A673 (cell line): ENCODE data around the gene ALDH1A3. TPM values are rescaled to one million over a fixed set of nuclear protein-coding genes. Genes with fewer than 3 reads are reported as not detected.

Experiments
- BruUV-seq: library from RNA; stranded (reverse); fragments of 400-500 nt; replicated peaks from 2 replicates; lab custom pipeline; 2021; lab: Mats Ljungman, UMichigan
- CTCF ChIA-PET: fragments of 300-600 bp; sonication (Branson Sonifier 250); formaldehyde crosslinking; loops from one replicate; lab custom pipeline; 2022; ENCODE audit warnings: antibody characterized with exemption; lab: Charles Lee
- POLR2A ChIA-PET: fragments of 300-600 bp; sonication (Branson Sonifier 250); formaldehyde crosslinking; loops from one replicate; lab custom pipeline; 2022; ENCODE audit warnings: antibody characterized with exemption; ENCODE audit not compliant: low non-redundant PET; lab: Charles Lee
- DNase-seq: peaks from one replicate; pipeline ENCODE4 v3.0.0-alpha.2; 2015; ENCODE audit warnings: low spot score
- H3K27ac ChIP-seq: fragments of 200-600 bp; sonication (generic); 2 replicates; pipeline ENCODE4 v1.5.1; 2016; ENCODE audit warnings: mixed run types, low read depth, mild to moderate bottlenecking, mixed read lengths, antibody characterized with exemption, low read length; ENCODE audit not compliant: poor library complexity, severe bottlenecking
- H3K27me3 ChIP-seq: fragments of 200-600 bp; sonication (generic); replicated peaks from 2 replicates; pipeline ENCODE4 v1.6.1; 2017; ENCODE audit warnings: mixed run types, low read depth, mild to moderate bottlenecking, mixed read lengths, antibody characterized with exemption, low read length; ENCODE audit not compliant: insufficient read depth, poor library complexity
- H3K36me3 ChIP-seq: fragments of 200-600 bp; sonication (generic); 2 replicates; pipeline ENCODE4 v1.6.1; 2016; ENCODE audit warnings: mixed run types, mild to moderate bottlenecking, mixed read lengths, antibody characterized with exemption, low read length; ENCODE audit not compliant: insufficient read depth, poor library complexity, severe bottlenecking
- H3K4me1 ChIP-seq: fragments of 200-600 bp; sonication (generic); 2 replicates; pipeline ENCODE4 v1.6.1; 2017; ENCODE audit warnings: mixed run types, mild to moderate bottlenecking, mixed read lengths, antibody characterized with exemption, low read length; ENCODE audit not compliant: insufficient read depth, poor library complexity, severe bottlenecking
- H3K4me3 ChIP-seq: fragments of 200-600 bp; sonication (generic); 2 replicates; pipeline ENCODE4 v1.5.1; 2016; ENCODE audit warnings: low read depth, mixed run types, mild to moderate bottlenecking, mixed read lengths, low read length; ENCODE audit not compliant: poor library complexity, severe bottlenecking
- H3K9me3 ChIP-seq: fragments of 200-600 bp; sonication (generic); 2 replicates; pipeline ENCODE4 v1.6.1; 2016; ENCODE audit warnings: mixed run types, low read depth, mild to moderate bottlenecking, mixed read lengths, antibody characterized with exemption, low read length; ENCODE audit not compliant: poor library complexity, severe bottlenecking
- EZH2 ChIP-seq: fragments of 200-600 bp; sonication (generic); IDR thresholded peaks from 2 replicates; pipeline ENCODE4 v1.6.1; 2017; ENCODE audit warnings: borderline replicate concordance, low read depth, mild to moderate bottlenecking, mixed read lengths, antibody characterized with exemption, low read length; ENCODE audit not compliant: poor library complexity, severe bottlenecking
- intact Hi-C: fragments of 100-400 bp; cut with micrococcal nuclease; formaldehyde crosslinking; loops from one replicate; pipeline ENCODE4 v1.10.0; 2022; ENCODE audit not compliant: unreplicated experiment
- total RNA-seq: library from RNA; stranded (reverse); gene quantifications from 2 replicates; pipeline ENCODE4 v1.2.3, GENCODE V29; 2021
- TF ChIP-seq, protein P1 (sequence below): fragments of 300-800, 200-600 bp; sonication (generic); conservative IDR thresholded peaks from 2 replicates; pipeline ENCODE4 v1.5.1; 2017; ENCODE audit warnings: low read depth, mild to moderate bottlenecking, antibody characterized with exemption, low read length, moderate library complexity, mixed read lengths

The ALDH1A3 gene
- total RNA-seq, 1 experiment from 2014 or later: 0.19 TPM

DNA sequence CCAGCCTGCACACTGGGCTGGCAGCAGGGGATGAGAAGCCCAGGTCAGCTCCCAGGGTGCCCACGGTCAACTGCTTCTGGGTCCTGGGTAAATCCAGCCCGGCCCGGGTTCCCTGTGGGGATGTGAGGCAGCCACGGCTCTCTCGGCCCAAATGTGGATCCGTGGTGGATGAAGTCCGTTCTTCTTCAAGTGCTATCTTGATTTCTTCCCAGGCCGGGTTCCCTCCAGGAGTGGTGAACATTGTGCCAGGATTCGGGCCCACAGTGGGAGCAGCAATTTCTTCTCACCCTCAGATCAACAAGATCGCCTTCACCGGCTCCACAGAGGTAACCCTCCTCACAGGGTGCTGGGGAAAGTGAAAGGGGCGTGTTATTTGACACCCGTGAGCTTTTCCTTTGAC, 16.1 kb downstream of the ALDH1A3 start:
- Histone ChIP-seq H3K27me3 (no peaks in the 10 kb centered on the region), H3K9me3 (no peaks in the 10 kb centered on the region), H3K4me1 (peaks cover 16% of the 10 kb centered on the region), H3K36me3 (no peaks in the 10 kb centered on the region), H3K27ac (no peak overlapping the region), H3K4me3 (no peak overlapping the region)
- TF ChIP-seq, protein P1, sequence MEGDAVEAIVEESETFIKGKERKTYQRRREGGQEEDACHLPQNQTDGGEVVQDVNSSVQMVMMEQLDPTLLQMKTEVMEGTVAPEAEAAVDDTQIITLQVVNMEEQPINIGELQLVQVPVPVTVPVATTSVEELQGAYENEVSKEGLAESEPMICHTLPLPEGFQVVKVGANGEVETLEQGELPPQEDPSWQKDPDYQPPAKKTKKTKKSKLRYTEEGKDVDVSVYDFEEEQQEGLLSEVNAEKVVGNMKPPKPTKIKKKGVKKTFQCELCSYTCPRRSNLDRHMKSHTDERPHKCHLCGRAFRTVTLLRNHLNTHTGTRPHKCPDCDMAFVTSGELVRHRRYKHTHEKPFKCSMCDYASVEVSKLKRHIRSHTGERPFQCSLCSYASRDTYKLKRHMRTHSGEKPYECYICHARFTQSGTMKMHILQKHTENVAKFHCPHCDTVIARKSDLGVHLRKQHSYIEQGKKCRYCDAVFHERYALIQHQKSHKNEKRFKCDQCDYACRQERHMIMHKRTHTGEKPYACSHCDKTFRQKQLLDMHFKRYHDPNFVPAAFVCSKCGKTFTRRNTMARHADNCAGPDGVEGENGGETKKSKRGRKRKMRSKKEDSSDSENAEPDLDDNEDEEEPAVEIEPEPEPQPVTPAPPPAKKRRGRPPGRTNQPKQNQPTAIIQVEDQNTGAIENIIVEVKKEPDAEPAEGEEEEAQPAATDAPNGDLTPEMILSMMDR: no peak
- TF ChIP-seq EZH2: no peak
- POLR2A ChIA-PET: interaction anchor here (0.7 kb wide), 1 partner anchor 195 kb away, joined by 3 read pairs; no protein-coding TSS in a partner anchor
- BruUV-seq: no TSS peak
- no peak for DNase-seq
- CTCF ChIA-PET: no interaction called here
- intact Hi-C loops: no loop called here

DNA sequence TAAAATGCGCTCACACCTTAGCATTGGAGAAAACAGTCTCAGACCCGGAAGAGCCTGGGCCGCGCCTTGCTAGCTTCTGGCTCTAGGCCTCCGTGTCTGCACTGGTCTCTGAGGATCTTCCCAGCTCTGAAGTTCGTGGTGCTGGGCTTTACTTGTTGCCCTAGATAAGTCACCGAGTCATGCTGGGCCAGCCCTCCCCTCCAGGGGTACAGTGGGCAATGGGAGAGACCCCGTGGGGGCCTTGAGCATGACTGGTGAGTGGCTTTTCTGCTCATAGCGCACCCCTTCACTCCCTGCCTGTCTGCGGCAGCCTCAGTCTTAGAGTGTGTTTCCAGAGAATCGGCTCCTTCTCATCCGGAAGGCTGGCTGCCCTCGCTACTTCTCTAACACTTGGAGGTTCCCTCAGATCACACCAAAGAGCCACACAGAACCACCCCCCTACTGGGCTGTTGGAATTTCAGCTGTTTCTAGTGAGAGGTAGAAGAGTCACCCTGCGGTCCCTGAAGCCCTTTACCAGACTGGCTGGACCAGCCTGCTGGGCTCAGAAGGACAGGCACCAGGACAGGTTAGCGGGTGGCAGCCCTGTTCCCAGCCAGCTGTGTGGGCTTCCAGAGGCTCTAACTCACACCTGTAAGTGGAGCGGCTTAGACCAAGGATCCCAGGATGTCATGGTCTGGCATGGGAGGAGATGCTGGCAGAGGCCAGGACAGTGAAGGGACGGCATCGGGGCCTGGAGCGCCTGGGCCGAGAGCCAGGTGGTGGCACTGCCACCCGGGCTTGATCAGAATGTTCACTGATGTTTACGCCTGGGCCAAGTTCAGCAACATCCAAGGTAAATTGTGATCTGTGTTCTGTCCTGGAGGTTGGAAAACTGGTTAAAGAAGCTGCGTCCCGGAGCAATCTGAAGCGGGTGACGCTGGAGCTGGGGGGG, 17.9 kb downstream of the ALDH1A3 start:
- DNase-seq: no peak
- H3K9me3 ChIP-seq: no peaks in the 10 kb centered on the region
- H3K4me1 ChIP-seq: peaks cover 34% of the 10 kb centered on the region
- no peak overlapping the region for H3K4me3 ChIP-seq
- H3K27me3 ChIP-seq: no peaks in the 10 kb centered on the region
- POLR2A ChIA-PET: no interaction called here
- no peaks in the 10 kb centered on the region for H3K36me3 ChIP-seq
- TF ChIP-seq EZH2: no peak
- TF ChIP-seq, protein P1: no peak
- H3K27ac ChIP-seq: no peak overlapping the region
- BruUV-seq: no TSS peak
- intact Hi-C loops: no loop called here
- CTCF ChIA-PET: no interaction called here

DNA sequence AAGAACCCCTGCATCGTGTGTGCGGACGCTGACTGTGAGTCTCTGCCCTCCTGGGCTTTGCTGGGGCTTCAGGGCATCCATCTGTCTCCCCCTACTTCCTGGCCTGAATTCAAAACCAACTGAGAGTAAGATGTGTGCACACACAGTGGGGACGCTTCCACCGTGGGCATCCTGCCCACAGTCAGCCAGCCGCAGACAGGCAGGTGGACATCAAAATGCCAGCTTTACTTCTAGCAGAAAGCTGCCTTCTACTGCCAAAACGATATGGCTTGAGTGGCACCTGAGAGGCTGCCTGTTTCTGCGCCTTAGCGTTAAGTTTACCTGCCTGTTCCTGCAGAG, 18.5 kb downstream of the ALDH1A3 start:
- no peak overlapping the region for H3K4me3 ChIP-seq
- no peaks in the 10 kb centered on the region for H3K27me3 ChIP-seq
- ChIA-PET POLR2A (no interaction called here), CTCF (no interaction called here)
- intact Hi-C loops: no loop called here
- DNase-seq: no peak
- H3K4me1 ChIP-seq: peaks cover 38% of the 10 kb centered on the region
- TF ChIP-seq, protein P1: no peak
- no peak for TF ChIP-seq EZH2
- BruUV-seq: no TSS peak
- no peaks in the 10 kb centered on the region for H3K9me3 ChIP-seq
- H3K36me3 ChIP-seq: no peaks in the 10 kb centered on the region
- H3K27ac ChIP-seq: no peak overlapping the region
